NT2/D1 (cell line): ENCODE measurements around the gene GCN1.

ENCODE experiments used
- SUZ12 ChIP-seq: IDR thresholded peaks from 2 replicates; pipeline ENCODE4 v1.6.1; 2011; ENCODE audit not compliant: insufficient read length, insufficient read depth; ENCODE audit errors: extremely low read depth
- YY1 ChIP-seq: IDR thresholded peaks from 2 replicates; pipeline ENCODE4 v1.6.1; 2011; ENCODE audit not compliant: insufficient read length, insufficient read depth
- ZNF274 ChIP-seq: IDR thresholded peaks from 2 replicates; pipeline ENCODE4 v1.6.1; 2011; ENCODE audit warnings: mild to moderate bottlenecking, low read depth, low read length

GRCh38 chr12:120242971-120243699, 48.6 kb upstream of the GCN1 start:
- no peak for TF ChIP-seq YY1
- TF ChIP-seq SUZ12: no peak
- TF ChIP-seq ZNF274: no peak
